ENCODE results near the gene ZNF574. TPM values are rescaled to one million over a fixed set of nuclear protein-coding genes. Genes with fewer than 3 reads are reported as not detected.

ZNF574 gene
- total RNA-seq, 1 experiment from 2014 or later: 15.7 TPM

DNA sequence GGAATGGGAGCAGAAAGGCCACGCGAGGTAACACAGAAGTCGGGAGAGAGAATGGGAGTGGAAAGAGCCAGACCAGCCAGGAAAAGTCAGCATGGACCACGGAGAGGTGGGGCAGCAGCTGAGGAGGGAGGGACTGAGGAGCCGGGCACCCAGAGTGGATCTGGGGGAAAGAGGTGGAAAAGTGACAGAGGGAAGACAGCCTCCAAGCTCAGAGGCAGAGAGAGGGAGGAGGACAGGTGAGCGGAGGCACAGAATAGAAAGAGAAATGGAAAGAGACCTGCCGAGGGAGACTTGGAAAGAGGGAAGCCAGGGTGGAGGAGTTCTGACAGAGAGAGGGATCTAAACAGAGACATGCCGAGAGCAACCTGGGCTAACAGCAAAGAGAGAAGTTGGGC is 7.6 kb upstream of the ZNF574 start:
- POLR2A ChIA-PET: no interaction called here
- no TSS peak for BruUV-seq (replicated peaks)

DNA sequence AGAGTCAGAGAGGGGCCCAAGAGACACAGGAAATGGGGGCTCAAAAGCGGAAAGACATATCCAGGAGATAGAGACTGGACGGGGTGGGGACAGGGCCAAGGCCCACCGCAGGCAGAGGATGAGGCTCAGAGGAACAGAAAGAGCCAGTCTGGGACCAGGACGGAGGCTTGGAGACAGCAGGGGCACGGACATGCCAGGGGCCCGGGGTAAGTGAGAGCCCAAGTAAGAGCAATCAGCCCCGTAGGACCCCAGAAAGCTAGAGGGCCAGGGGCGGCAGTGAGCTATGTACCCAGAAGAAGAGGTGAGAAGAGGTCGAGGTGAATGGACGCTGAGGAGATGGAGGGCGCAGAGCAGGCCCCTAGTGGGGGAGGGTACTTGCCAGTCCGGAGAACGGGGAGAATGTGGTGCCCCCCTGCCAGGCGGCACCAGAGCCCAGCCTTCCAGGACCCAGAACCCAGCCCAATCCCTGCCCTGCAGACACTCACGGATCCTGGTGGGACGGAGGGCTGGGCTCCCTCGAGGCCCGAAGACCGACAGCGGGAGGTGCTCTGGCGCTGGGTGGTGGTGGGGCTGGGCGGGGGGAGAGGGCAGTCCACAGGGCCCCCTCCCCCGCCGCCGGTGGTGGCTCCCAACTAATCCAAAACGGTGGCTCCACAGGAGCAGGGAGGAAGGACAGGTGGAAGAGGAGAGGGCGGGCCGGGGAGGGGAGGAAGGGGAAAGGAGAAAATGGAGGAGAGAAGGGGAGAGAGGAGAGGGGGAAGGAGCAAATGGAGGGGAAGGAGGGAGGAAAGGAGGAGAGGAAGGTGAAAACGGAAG is 7.0 kb upstream of the ZNF574 start:
- no peak overlapping the region for H3K27ac ChIP-seq (ENCODE audit: low read length)
- POLR2A ChIA-PET: no interaction called here
- intact Hi-C loops (cut with micrococcal nuclease; ENCODE audit: unreplicated experiment): no loop called here
- ATAC-seq: no peak
- TF ChIP-seq, protein P1, sequence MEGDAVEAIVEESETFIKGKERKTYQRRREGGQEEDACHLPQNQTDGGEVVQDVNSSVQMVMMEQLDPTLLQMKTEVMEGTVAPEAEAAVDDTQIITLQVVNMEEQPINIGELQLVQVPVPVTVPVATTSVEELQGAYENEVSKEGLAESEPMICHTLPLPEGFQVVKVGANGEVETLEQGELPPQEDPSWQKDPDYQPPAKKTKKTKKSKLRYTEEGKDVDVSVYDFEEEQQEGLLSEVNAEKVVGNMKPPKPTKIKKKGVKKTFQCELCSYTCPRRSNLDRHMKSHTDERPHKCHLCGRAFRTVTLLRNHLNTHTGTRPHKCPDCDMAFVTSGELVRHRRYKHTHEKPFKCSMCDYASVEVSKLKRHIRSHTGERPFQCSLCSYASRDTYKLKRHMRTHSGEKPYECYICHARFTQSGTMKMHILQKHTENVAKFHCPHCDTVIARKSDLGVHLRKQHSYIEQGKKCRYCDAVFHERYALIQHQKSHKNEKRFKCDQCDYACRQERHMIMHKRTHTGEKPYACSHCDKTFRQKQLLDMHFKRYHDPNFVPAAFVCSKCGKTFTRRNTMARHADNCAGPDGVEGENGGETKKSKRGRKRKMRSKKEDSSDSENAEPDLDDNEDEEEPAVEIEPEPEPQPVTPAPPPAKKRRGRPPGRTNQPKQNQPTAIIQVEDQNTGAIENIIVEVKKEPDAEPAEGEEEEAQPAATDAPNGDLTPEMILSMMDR (IDR thresholded peaks at IDR 0.05): no peak
- TF ChIP-seq, protein P2, sequence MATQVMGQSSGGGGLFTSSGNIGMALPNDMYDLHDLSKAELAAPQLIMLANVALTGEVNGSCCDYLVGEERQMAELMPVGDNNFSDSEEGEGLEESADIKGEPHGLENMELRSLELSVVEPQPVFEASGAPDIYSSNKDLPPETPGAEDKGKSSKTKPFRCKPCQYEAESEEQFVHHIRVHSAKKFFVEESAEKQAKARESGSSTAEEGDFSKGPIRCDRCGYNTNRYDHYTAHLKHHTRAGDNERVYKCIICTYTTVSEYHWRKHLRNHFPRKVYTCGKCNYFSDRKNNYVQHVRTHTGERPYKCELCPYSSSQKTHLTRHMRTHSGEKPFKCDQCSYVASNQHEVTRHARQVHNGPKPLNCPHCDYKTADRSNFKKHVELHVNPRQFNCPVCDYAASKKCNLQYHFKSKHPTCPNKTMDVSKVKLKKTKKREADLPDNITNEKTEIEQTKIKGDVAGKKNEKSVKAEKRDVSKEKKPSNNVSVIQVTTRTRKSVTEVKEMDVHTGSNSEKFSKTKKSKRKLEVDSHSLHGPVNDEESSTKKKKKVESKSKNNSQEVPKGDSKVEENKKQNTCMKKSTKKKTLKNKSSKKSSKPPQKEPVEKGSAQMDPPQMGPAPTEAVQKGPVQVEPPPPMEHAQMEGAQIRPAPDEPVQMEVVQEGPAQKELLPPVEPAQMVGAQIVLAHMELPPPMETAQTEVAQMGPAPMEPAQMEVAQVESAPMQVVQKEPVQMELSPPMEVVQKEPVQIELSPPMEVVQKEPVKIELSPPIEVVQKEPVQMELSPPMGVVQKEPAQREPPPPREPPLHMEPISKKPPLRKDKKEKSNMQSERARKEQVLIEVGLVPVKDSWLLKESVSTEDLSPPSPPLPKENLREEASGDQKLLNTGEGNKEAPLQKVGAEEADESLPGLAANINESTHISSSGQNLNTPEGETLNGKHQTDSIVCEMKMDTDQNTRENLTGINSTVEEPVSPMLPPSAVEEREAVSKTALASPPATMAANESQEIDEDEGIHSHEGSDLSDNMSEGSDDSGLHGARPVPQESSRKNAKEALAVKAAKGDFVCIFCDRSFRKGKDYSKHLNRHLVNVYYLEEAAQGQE (IDR thresholded peaks at IDR 0.05; ENCODE audit: insufficient read depth in 1 of 2, low read depth in 2 of 2, low read length in 1 of 2): no peak
- TF ChIP-seq SIN3A (IDR thresholded peaks at IDR 0.05; ENCODE audit: borderline replicate concordance, insufficient read depth, low read depth, low read length) (no peak), TCF7L2 (IDR thresholded peaks at IDR 0.05; ENCODE audit: low read depth, low read length) (no peak), POLR2AphosphoS5 (IDR thresholded peaks at IDR 0.05; ENCODE audit: low read depth, low read length) (no peak)
- CTCF ChIA-PET: no interaction called here
- no peak overlapping the region for H3K4me3 ChIP-seq (ENCODE audit: low read depth in 2 of 2, low read length in 2 of 2)
- no TSS peak for BruUV-seq (replicated peaks)
- H3K9me3 ChIP-seq (ENCODE audit: control insufficient read depth, insufficient read depth, low read depth, low read length): no peaks in the 10 kb centered on the region
- no peaks in the 10 kb centered on the region for H3K27me3 ChIP-seq (ENCODE audit: control insufficient read depth, insufficient read depth, low read length)
- in situ Hi-C loops (cut with HindIII; ENCODE audit: low pct_unique_long_range_greater_than_20kb, low sequenced_read_pairs): no loop called here
- H3K36me3 ChIP-seq (ENCODE audit: control insufficient read depth, insufficient read depth, low read length): no peaks in the 10 kb centered on the region
- no peaks in the 10 kb centered on the region for H3K4me1 ChIP-seq (ENCODE audit: control insufficient read depth, insufficient read depth, low read length)
- DNase-seq (ENCODE audit: low read depth, low spot score): no peak

More for the DNA sequence above, 7.6 kb upstream of the ZNF574 start:
- Histone ChIP-seq H3K4me3 (ENCODE audit: low read depth in 2 of 2, low read length in 2 of 2) (no peak overlapping the region), H3K9me3 (ENCODE audit: control insufficient read depth, insufficient read depth, low read depth, low read length) (no peaks in the 10 kb centered on the region), H3K4me1 (ENCODE audit: control insufficient read depth, insufficient read depth, low read length) (no peaks in the 10 kb centered on the region), H3K36me3 (ENCODE audit: control insufficient read depth, insufficient read depth, low read length) (no peaks in the 10 kb centered on the region), H3K27me3 (ENCODE audit: control insufficient read depth, insufficient read depth, low read length) (no peaks in the 10 kb centered on the region), H3K27ac (ENCODE audit: low read length) (no peak overlapping the region)
- ATAC-seq (no peak), DNase-seq (ENCODE audit: low read depth, low spot score) (no peak)
- TF ChIP-seq POLR2AphosphoS5 (IDR thresholded peaks at IDR 0.05; ENCODE audit: low read depth, low read length) (no peak), SIN3A (IDR thresholded peaks at IDR 0.05; ENCODE audit: borderline replicate concordance, insufficient read depth, low read depth, low read length) (no peak), TCF7L2 (IDR thresholded peaks at IDR 0.05; ENCODE audit: low read depth, low read length) (no peak)
- TF ChIP-seq, protein P1 (IDR thresholded peaks at IDR 0.05): no peak
- TF ChIP-seq, protein P2 (IDR thresholded peaks at IDR 0.05; ENCODE audit: insufficient read depth in 1 of 2, low read depth in 2 of 2, low read length in 1 of 2): no peak
- CTCF ChIA-PET: no interaction called here
- in situ Hi-C loops (cut with HindIII; ENCODE audit: low pct_unique_long_range_greater_than_20kb, low sequenced_read_pairs): no loop called here
- intact Hi-C loops (cut with micrococcal nuclease; ENCODE audit: unreplicated experiment): no loop called here
